Muscle layer of colon (tissue), 2 donors: ENCODE measurements around the gene FILIP1L.

Experiments used
- H3K27ac ChIP-seq: one replicate; pipeline ENCODE4 v1.7.0; 2013; ENCODE audit warnings: low read depth, mild to moderate bottlenecking, low read length, moderate library complexity
- H3K27me3 ChIP-seq, 2 donors: one replicate each; pipeline ENCODE4 v1.7.0; 2013; ENCODE audit warnings: low read length in 2 of 2, mild to moderate bottlenecking in 2 of 2; ENCODE audit not compliant: insufficient read depth in 2 of 2, control insufficient read depth in 1 of 2
- H3K36me3 ChIP-seq: one replicate; pipeline ENCODE4 v1.7.0; 2013; ENCODE audit warnings: mild to moderate bottlenecking, low read length; ENCODE audit not compliant: insufficient read depth
- H3K4me1 ChIP-seq: one replicate; pipeline ENCODE4 v1.7.0; 2013; ENCODE audit warnings: mild to moderate bottlenecking, low read length; ENCODE audit not compliant: insufficient read depth
- H3K4me3 ChIP-seq, 2 donors: one replicate each; pipeline ENCODE4 v1.7.0; 2013; ENCODE audit warnings: low read length in 2 of 2, low read depth in 1 of 2, mild to moderate bottlenecking in 1 of 2, moderate library complexity in 1 of 2
- H3K9ac ChIP-seq: one replicate; pipeline ENCODE4 v1.7.0; 2013; ENCODE audit warnings: low read length
- H3K9me3 ChIP-seq: one replicate; pipeline ENCODE4 v1.7.0; 2013; ENCODE audit warnings: mild to moderate bottlenecking, low read length
- donor health status: abdominal sarcoma.
- donor health status: Adenocarcinoma of cecum.

Gene FILIP1L

DNA sequence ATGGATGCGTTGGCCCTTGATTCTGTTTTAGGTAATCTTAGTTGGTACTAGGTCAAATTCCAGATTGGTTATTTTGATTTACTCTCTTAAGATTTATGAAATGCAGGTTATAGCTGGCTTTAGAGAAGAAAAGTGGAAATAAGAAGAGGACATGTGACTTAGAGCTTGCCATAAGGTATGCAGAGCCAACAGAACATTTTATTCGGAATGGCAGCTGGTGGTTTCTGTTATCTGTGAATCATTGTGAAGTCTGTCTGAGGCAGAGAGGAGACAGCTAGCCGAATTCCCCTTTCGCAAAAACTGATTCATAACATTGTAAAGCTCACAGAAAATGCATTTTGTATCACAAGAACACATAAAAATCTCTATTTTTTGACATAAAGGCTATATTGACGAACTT, 82.1 kb downstream of the FILIP1L start:
- Histone ChIP-seq H3K9ac (no peak overlapping the region), H3K4me3 (no peak overlapping the region), H3K27me3 (no peaks in the 10 kb centered on the region), H3K27ac (no peak overlapping the region), H3K36me3 (no peaks in the 10 kb centered on the region), H3K9me3 (no peaks in the 10 kb centered on the region), H3K4me1 (peaks cover 24% of the 10 kb centered on the region)

DNA sequence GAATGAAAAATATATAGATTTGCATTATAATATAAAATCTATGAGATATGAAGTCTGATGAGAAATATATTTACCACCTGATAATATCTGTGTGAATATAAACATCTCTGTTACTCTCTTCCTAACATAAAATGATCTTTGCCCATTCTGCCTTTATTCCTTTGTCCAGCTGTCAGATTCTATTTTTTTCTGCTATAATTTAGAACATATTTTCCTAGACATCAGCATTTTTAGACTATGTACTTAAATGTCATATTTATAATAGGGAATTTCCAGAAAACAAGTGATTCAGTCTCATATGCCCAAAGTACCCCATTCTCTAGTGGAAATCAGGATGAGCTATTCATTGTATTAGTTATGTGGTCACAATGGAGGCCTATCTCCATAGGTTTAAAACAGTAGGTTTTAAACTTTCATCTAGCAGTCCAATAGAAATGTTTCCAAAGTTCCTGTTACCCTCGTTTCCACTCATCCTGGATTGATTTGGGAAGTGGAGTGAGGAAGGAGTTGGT, 83.3 kb downstream of the FILIP1L start:
- Histone ChIP-seq H3K4me1 (peaks cover 24% of the 10 kb centered on the region), H3K9me3 (no peaks in the 10 kb centered on the region), H3K27me3 (no peaks in the 10 kb centered on the region), H3K36me3 (no peaks in the 10 kb centered on the region), H3K4me3 (no peak overlapping the region), H3K9ac (no peak overlapping the region), H3K27ac (no peak overlapping the region)

GRCh38 chr3:100030346-100030745, 84.0 kb downstream of the FILIP1L start:
- no peak overlapping the region for H3K9ac ChIP-seq
- no peak overlapping the region for H3K27ac ChIP-seq
- H3K9me3 ChIP-seq, result no peaks in the 10 kb centered on the region
- H3K36me3 ChIP-seq, result no peaks in the 10 kb centered on the region
- H3K27me3 ChIP-seq, result no peaks in the 10 kb centered on the region
- no peak overlapping the region for H3K4me3 ChIP-seq
- peaks cover 24% of the 10 kb centered on the region for H3K4me1 ChIP-seq

DNA sequence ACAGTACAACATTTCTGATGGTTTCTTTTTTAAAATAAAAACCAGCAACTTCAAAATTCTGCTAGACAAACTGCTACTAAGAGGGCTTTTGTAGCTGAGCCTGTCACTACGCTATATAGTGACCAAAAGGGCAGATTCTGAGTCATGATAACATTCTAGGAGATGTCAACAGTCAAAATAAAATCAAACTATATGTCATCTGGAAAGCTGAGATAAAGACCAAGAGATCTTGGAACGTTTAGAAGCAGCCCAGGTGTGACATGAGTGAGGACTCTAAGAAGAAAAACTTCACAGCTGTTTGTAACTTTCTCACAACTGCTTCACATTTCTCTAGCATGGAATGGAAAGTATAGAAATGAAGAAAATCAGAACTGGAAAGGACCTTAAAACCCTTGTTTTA, 84.6 kb downstream of the FILIP1L start:
- no peaks in the 10 kb centered on the region for H3K9me3 ChIP-seq

DNA sequence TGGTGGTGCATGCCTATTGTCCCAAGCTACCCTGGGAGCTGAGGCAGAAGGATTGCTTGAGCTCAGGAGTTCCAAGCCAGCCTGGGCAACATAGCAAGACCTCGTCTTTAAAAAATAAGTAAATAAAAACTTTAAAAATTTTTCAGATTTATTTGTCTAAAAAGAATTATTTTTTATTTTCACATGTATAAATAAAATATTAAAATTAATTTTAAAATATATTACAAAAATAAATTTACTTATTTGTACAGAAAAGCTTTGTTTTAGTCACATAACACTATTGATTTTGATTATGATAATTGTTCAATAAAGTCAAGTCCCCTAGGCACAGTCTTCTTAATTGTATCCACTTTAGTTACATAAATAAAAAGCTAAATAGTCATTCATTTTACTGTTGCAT, 85.2 kb downstream of the FILIP1L start:
- no peak overlapping the region for H3K9ac ChIP-seq
- H3K4me1 ChIP-seq, result peaks cover 18% of the 10 kb centered on the region
- H3K36me3 ChIP-seq, result no peaks in the 10 kb centered on the region
- H3K27ac ChIP-seq, result no peak overlapping the region
- no peaks in the 10 kb centered on the region for H3K9me3 ChIP-seq
- no peak overlapping the region for H3K4me3 ChIP-seq
- H3K27me3 ChIP-seq, result no peaks in the 10 kb centered on the region

More for the DNA sequence above, 84.6 kb downstream of the FILIP1L start:
- Histone ChIP-seq H3K4me1 (peaks cover 24% of the 10 kb centered on the region), H3K4me3 (no peak overlapping the region), H3K36me3 (no peaks in the 10 kb centered on the region), H3K9ac (no peak overlapping the region), H3K27me3 (no peaks in the 10 kb centered on the region), H3K27ac (no peak overlapping the region)

DNA sequence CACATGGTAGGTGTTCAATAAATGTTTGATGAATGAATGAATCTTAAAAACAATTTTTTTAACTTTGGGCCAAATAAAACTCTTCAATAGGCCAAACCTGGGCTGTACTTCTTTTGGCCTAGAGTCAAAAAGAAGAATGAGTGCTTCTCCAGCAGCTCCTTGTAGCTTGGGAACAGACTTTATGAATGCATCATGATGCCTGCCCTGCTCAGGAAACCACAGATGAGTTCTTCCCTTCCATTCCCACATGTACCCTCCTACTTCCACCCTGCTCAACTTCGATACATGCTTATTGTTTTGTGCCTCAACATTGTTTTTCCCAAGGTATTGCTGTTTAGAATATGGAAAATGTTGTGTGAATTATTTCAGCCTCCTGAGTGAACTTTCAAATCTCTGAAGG, 87.0 kb downstream of the FILIP1L start:
- H3K9me3 ChIP-seq, result no peaks in the 10 kb centered on the region
- no peaks in the 10 kb centered on the region for H3K36me3 ChIP-seq
- peaks cover 4% of the 10 kb centered on the region for H3K4me1 ChIP-seq
- H3K27ac ChIP-seq, result no peak overlapping the region
- no peak overlapping the region for H3K4me3 ChIP-seq
- H3K27me3 ChIP-seq, result no peaks in the 10 kb centered on the region
- H3K9ac ChIP-seq, result no peak overlapping the region

- Histone ChIP-seq H3K9ac (no peak overlapping the region), H3K9me3 (no peaks in the 10 kb centered on the region), H3K27me3 (no peaks in the 10 kb centered on the region), H3K27ac (no peak overlapping the region), H3K36me3 (no peaks in the 10 kb centered on the region), H3K4me3 (no peak overlapping the region), H3K4me1 (no peaks in the 10 kb centered on the region)
These were observed 89.6 kb downstream of the FILIP1L start for GRCh38 chr3:100024520-100025303.

DNA sequence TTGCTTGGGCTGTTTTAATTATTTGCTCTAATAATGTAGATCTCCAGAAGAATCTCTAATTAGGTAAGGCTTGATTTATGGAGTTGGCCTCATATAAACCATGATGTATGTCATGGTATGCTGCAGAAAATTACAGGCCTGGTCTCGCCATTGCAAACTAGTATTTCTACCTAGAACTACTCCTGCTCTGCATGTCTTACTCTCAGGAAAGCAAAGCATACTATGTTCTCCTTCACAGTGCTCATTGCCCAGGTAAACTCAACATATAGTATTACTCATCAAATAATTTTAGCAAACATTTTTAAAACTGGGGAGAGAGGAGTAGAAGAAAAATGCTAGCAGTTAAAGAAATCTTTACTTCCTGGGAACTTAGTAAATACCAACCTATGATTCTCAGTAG, 90.7 kb downstream of the FILIP1L start:
- H3K27ac ChIP-seq, result no peak overlapping the region
- no peaks in the 10 kb centered on the region for H3K36me3 ChIP-seq
- no peaks in the 10 kb centered on the region for H3K27me3 ChIP-seq
- no peaks in the 10 kb centered on the region for H3K4me1 ChIP-seq
- no peaks in the 10 kb centered on the region for H3K9me3 ChIP-seq
- no peak overlapping the region for H3K4me3 ChIP-seq
- no peak overlapping the region for H3K9ac ChIP-seq

- H3K36me3 ChIP-seq, result no peaks in the 10 kb centered on the region
- no peaks in the 10 kb centered on the region for H3K9me3 ChIP-seq
- H3K27me3 ChIP-seq, result no peaks in the 10 kb centered on the region
- H3K4me3 ChIP-seq, result no peak overlapping the region
- H3K27ac ChIP-seq, result no peak overlapping the region
- no peak overlapping the region for H3K9ac ChIP-seq
- H3K4me1 ChIP-seq, result no peaks in the 10 kb centered on the region
These were observed 91.2 kb downstream of the FILIP1L start for GRCh38 chr3:100023150-100023549.

DNA sequence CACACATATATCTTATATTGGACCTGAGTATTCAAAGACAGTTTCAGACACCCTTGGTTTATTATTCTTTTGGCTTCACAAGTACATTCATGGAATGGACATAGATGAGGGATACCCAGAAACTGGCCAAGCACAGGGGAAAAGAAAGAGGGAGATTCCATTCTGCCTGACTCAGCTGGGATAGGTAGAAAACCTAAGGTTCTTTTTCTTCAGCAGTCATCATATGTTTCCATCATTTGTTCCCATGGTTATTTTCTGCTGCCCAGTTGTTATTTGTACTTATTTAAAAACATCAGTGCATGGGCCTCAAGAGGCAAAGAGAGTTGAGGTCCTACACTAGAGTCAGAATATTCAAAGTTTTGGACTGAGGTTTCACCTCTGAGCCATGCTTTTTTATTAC, 91.8 kb downstream of the FILIP1L start:
- Histone ChIP-seq H3K27ac (no peak overlapping the region), H3K4me1 (no peaks in the 10 kb centered on the region), H3K9ac (no peak overlapping the region), H3K4me3 (no peak overlapping the region), H3K36me3 (no peaks in the 10 kb centered on the region), H3K27me3 (no peaks in the 10 kb centered on the region), H3K9me3 (no peaks in the 10 kb centered on the region)

DNA sequence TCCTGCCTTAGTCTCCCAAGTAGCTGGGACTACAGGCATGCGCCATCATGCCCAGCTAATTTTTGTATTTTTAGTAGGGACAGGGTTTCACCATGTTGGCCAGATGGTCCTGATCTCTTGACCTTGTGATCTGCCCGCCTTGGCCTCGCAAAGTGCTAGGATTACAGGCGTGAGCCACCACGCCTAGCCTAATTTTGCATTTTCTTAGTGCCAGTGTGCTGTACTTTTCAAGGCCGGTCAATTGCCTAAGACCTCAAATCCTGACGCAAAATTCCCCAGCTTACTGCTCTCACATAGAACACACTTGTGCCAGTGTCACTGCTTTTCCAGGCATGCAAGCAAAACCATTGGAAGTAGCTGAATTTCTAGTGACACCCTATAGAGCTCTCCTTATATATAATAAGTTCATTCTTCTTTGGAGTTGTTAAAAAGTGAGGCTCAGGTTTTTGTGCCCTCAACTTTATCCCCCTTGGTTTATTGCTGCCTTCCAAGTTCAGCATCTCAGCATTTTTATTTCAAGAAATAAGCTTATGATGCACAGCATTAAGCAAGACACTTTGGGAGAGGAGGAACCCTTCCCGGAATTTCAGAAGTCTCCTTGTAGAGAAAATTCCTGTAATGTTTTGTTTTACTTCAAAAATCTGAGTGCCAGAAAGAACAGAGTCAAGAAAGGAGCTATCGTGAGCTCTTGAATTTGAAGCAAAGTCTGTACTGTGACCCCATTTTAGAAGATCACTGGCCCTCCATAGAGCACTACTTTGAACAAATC, 93.2 kb downstream of the FILIP1L start:
- Histone ChIP-seq H3K36me3 (no peaks in the 10 kb centered on the region), H3K9ac (no peak overlapping the region), H3K4me1 (no peaks in the 10 kb centered on the region), H3K9me3 (no peaks in the 10 kb centered on the region), H3K4me3 (no peak overlapping the region), H3K27me3 (no peaks in the 10 kb centered on the region), H3K27ac (no peak overlapping the region)
